ENCODE data around the gene KCNQ1. TPM values are rescaled to one million over a fixed set of nuclear protein-coding genes. Genes with fewer than 3 reads are reported as not detected.

The KCNQ1 gene
- total RNA-seq, 1 donor from 2014 or later = 6.4 TPM

DNA sequence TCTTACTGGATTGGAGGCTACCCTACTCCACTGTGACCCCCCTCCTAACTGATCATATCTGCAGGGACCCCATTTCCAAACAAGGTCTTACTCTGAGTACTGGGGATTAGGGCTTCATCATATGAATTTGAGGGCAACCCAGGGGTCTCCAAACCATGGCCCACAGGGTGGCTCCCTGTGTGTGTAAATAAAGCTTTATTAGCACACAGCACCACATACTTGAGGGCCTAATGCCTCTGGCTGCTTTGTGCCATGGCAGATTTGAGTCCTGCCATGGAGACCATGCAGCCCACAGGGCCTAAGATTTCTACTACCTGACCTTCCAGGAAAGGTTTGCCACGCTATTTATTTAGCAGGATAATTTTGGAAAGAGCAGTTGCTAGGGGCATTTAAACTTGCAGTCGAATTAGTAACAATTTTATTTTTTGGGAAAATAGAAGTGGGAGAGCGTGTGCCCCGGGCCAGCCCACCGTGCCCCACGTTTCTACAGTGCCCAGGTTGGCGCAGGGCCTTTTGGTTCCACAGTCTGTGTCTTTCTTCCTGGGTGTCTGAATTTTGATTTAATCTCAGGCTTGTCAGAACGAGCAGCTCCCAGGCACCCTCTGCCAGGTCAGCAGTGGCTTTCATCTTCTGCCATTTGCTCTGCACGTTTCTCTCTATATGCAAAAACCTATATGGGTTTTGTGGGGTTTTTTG, 92.3 kb downstream of the KCNQ1 start:
- no peak for DNase-seq
- Mint-ChIP-seq H3K9me3 (no peaks in the 10 kb centered on the region), H3K4me1 (peaks cover 7% of the 10 kb centered on the region), H3K36me3 (ENCODE audit: low read depth) (no peaks in the 10 kb centered on the region), H3K27ac (no peak overlapping the region), H3K4me3 (no peak overlapping the region), H3K27me3 (peaks cover 1% of the 10 kb centered on the region)
- intact Hi-C loops (cut with micrococcal nuclease) = loop anchor here (10.0 kb wide), 1 partner anchor 232 kb away; the partner anchor contains the start of genes C11orf21 and TSPAN32

DNA sequence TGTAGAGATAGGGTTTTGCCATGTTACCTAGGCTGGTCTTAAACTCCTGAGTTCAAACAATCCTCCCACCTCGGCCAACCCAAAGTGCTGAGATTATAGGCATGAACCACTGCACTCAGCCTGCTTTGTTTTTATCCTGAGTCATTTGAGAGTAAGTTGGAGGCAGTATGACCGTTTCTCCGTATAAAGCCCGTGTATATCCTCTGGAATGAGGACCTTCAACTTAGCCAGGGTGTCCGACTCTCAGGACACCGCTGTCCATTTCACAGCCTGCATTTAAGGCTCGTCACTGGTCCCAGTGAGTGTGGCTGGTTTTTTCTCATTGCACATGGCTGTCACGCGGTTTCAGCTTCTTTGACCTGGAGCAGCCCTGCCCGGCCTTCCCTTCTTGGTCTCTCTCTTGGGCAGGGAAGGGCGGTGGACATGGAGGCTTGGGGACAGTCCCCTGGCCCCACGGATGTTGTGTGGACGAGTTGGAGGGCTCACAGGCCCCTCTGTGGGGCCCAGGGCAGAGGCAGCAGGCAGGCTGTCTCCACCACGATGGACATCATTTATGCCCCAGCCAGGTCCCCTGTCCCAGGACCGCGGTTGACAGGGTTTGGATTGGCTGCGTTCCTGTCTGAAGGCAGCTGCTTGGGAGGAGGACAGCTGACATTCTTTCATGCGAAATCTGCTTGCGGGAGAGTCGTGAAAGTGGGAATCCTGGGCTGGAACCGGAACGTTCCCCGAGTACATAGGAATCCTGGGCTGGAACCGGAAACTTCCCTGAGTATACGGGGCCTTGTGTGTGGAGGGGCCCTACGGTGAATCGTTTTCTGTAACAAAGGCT, 93.3 kb downstream of the KCNQ1 start:
- H3K27me3 Mint-ChIP-seq = no peaks in the 10 kb centered on the region
- H3K4me1 Mint-ChIP-seq = peaks cover 5% of the 10 kb centered on the region
- no peaks in the 10 kb centered on the region for H3K36me3 Mint-ChIP-seq (ENCODE audit: low read depth)
- H3K27ac Mint-ChIP-seq = no peak overlapping the region
- DNase-seq = no peak
- no peak overlapping the region for H3K4me3 Mint-ChIP-seq
- H3K9me3 Mint-ChIP-seq = no peaks in the 10 kb centered on the region
- intact Hi-C loops (cut with micrococcal nuclease) = loop anchor here (10.0 kb wide), 1 partner anchor 233 kb away; the partner anchor contains the start of genes C11orf21 and TSPAN32

DNA sequence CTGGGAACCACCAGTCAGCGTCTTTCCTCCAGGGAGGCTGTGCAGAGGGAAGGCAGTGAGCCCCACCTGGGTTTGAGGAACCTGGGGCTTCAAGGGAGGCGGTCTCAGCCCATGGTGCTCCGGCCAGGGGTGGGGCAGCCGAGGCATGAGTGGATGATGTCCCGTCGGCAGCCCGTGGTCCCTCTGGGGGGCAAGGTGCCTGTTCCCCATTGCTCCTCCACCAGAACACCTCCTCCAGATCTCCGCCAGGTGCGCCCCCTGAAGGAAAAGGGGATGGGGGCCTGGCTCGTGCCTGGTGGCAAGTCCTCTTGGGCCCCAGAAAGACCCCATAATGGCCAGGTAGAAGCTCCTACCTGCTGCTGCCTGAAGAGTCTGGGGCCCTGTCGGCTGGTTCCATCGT, 94.1 kb downstream of the KCNQ1 start:
- Mint-ChIP-seq H3K4me1 (peaks cover 3% of the 10 kb centered on the region), H3K9me3 (no peaks in the 10 kb centered on the region), H3K27ac (no peak overlapping the region), H3K27me3 (no peaks in the 10 kb centered on the region), H3K4me3 (no peak overlapping the region), H3K36me3 (ENCODE audit: low read depth) (no peaks in the 10 kb centered on the region)
- no peak for DNase-seq
- intact Hi-C loops (cut with micrococcal nuclease) = loop anchor here (10.0 kb wide), 1 partner anchor 234 kb away; the partner anchor contains the start of genes C11orf21 and TSPAN32

DNA sequence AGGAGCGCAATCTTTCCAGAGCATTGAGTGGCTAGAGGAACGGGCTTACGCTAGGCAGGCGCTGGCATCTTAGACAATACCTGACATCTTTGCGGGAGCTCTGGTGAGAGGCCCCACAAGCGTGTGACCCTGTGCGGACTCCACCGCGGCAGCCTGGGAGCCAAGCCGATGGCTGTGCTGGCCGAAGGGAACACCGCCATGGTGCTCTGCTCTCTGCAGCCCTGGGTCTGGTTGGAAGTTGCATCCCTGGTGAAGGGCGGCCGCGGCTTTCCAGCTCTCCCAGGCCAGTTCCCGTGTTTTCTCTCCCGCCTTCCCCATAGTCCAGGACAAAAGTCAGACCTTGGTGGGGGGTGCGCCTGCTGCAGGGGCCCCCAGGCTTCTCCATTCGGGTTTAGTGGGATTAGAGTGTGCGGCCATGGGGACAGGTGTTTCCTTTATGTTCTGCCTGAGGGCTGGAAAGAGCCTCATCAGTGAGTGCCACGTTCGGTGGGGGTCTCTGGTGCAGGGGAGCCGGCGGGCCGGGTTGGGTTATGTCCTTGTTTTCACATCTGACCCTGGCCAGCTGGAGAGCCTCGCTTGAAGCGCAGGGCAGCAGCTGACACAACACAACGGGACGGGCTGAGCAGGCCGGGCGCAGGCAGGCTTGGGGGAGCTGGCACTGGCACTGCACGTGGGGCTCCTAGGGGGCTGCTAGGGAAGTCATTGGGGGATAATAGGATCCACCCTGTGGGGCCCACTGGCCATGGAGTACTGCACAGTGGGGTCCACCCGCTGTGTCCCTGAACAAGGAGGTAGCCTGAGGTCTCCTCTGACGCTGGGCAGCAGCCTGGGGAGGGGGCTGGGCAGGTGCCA, 94.8 kb downstream of the KCNQ1 start:
- peaks cover 3% of the 10 kb centered on the region for H3K4me1 Mint-ChIP-seq
- H3K27me3 Mint-ChIP-seq = no peaks in the 10 kb centered on the region
- H3K36me3 Mint-ChIP-seq (ENCODE audit: low read depth) = no peaks in the 10 kb centered on the region
- intact Hi-C loops (cut with micrococcal nuclease) = loop anchor here (10.0 kb wide), 1 partner anchor 235 kb away; the partner anchor contains the start of genes C11orf21 and TSPAN32
- no peaks in the 10 kb centered on the region for H3K9me3 Mint-ChIP-seq
- H3K27ac Mint-ChIP-seq = no peak overlapping the region
- no peak overlapping the region for H3K4me3 Mint-ChIP-seq
- DNase-seq = no peak

DNA sequence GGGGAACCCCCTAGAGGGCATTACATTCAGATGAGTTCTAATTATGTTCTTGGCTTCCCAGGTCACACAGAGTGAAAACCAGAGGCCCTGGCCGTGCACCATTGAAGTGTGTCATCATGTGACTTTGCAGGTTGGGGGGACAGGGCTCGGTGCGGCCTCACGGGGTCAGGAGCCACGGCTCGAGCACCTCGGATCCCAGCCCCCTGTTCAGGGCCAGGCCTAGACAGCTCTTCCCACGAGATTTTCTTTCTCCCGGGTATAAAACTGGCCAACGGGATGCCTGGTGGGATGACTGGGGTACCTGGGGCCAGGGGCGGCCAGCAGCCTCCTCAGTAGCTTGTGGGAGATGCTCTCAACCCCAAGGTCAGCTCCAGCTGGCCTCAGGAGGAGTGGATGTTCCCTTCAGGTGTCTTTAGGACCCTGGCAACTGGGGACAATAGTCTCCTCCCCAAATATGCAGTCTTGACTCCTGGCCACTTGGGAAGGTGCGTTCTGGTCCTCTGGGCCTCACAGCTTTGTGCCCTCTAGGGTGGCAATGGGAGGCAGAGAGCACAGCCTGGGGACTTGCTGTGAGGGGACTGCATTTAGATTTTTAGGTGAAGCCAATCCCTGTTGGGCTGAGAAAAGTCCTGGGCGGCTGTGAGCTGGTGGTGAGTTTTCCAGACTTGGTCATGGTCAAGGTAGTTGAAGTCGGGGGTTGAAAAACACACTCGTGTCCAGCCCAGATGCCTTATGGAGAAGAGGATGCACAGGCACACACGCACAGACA, 95.6 kb downstream of the KCNQ1 start:
- DNase-seq = no peak
- H3K36me3 Mint-ChIP-seq (ENCODE audit: low read depth) = no peaks in the 10 kb centered on the region
- H3K4me3 Mint-ChIP-seq = no peak overlapping the region
- intact Hi-C loops (cut with micrococcal nuclease) = no loop called here
- H3K27me3 Mint-ChIP-seq = peaks cover 2% of the 10 kb centered on the region
- H3K9me3 Mint-ChIP-seq = no peaks in the 10 kb centered on the region
- H3K4me1 Mint-ChIP-seq = peaks cover 3% of the 10 kb centered on the region
- no peak overlapping the region for H3K27ac Mint-ChIP-seq

DNA sequence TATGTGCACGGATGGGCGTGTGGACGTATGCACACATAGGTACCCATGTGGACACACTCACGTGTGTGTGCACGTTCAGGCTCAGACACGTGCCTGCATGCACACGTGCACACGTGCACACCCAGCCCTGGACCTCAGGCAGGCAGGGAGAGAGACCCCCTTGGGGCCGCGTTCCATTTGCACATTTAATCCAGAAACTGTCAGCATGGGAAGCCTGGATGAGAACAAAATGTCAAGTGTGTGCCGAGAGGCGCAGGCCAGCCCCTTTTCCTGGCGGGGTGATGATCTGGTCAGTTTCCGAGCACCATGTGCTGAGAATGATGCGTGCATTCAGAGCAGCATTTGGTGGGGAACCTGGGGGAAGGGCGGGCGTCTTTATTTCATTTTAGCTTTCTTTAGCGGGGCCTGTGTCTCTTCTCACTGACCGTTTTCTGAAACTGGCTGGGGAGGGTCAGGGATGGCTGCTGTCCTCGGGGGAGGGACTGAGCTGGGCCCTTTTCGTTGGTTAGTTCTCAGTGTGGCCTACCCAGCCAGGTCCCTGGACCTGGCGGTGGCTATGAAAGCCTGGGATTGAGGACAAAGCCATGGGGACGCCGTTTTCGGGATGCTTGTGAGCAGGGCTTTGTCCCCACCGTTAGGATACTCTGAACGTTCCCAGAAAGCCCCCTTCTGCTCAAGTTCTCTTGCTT, 96.3 kb downstream of the KCNQ1 start:
- DNase-seq = no peak
- intact Hi-C loops (cut with micrococcal nuclease) = no loop called here
- H3K9me3 Mint-ChIP-seq = no peaks in the 10 kb centered on the region
- H3K36me3 Mint-ChIP-seq (ENCODE audit: low read depth) = no peaks in the 10 kb centered on the region
- H3K27me3 Mint-ChIP-seq = peaks cover 2% of the 10 kb centered on the region
- peaks cover 3% of the 10 kb centered on the region for H3K4me1 Mint-ChIP-seq
- H3K4me3 Mint-ChIP-seq = no peak overlapping the region
- no peak overlapping the region for H3K27ac Mint-ChIP-seq

DNA sequence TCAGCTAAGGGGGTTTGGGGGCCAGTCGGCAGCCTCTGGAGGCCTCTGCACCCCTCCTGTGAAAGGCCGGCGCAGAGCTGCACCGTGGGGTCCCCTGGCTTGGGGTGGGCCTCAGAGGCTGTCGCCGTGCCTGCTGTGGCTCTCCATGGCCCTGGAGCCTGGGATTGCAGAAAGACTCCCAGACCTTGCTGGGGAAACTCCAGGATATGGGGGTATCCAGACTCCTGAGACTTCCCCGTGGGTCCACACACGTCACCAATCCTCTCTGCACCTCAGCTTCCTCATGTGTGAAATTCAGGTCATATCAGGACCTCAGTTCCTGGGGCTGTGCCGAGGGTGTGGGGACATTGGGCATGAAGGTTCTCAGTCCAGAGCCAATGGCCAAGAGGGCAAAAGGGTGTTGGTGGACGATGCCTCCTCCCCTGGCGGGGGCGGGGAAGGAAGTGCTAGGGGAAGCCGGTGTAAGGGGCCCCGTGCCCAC, 97.1 kb downstream of the KCNQ1 start:
- Mint-ChIP-seq H3K4me3 (no peak overlapping the region), H3K27ac (no peak overlapping the region), H3K9me3 (no peaks in the 10 kb centered on the region), H3K4me1 (peaks cover 3% of the 10 kb centered on the region), H3K27me3 (peaks cover 4% of the 10 kb centered on the region), H3K36me3 (ENCODE audit: low read depth) (no peaks in the 10 kb centered on the region)
- DNase-seq = no peak
- intact Hi-C loops (cut with micrococcal nuclease) = no loop called here

DNA sequence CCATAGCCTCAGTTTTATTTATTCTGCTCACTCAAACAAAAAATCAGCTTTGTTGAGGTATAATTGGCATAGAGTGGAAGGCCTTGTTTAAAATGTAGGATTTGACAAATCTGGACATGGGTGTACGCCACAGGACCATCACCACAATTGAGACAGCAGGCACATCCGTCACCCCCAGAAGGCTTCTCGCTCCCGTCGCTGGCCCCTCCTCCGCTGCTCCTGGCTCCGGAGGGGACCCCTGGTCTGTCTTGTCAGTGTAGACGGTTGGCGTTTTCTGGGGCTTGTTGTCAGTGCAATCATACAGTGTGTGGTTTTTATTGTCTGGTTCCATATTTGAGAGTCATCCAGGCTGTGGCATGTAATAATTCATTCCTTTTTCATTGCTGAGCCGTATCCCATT, 97.6 kb downstream of the KCNQ1 start:
- H3K4me3 Mint-ChIP-seq = no peak overlapping the region
- no peak for DNase-seq
- no peak overlapping the region for H3K27ac Mint-ChIP-seq
- intact Hi-C loops (cut with micrococcal nuclease) = no loop called here
- no peaks in the 10 kb centered on the region for H3K36me3 Mint-ChIP-seq (ENCODE audit: low read depth)
- peaks cover 4% of the 10 kb centered on the region for H3K27me3 Mint-ChIP-seq
- H3K4me1 Mint-ChIP-seq = peaks cover 3% of the 10 kb centered on the region
- H3K9me3 Mint-ChIP-seq = no peaks in the 10 kb centered on the region

DNA sequence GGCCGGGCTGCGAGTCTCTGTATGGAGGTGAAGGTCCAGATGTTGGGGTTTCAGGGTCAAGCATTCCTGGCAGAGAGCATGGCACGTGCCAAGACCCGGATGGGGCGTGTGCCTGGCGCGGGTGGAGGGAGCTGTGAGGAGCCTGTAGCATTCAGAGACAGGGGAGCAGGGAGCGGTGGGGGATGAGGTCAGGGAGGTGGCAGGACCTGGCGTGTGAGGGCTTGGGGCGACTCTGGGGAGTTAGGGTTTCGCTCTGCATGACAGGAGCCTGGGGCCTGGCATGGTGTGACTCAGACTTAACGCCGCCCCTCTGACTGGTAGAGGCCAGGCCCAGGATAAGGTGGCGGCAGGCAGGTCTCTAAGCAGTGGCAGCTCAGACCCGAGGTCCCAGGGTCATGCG, 103.0 kb downstream of the KCNQ1 start:
- H3K4me3 Mint-ChIP-seq = no peak overlapping the region
- peaks cover 4% of the 10 kb centered on the region for H3K27me3 Mint-ChIP-seq
- H3K9me3 Mint-ChIP-seq = no peaks in the 10 kb centered on the region
- no peaks in the 10 kb centered on the region for H3K36me3 Mint-ChIP-seq (ENCODE audit: low read depth)
- no peak overlapping the region for H3K27ac Mint-ChIP-seq
- DNase-seq = no peak
- H3K4me1 Mint-ChIP-seq = peaks cover 2% of the 10 kb centered on the region
- intact Hi-C loops (cut with micrococcal nuclease) = no loop called here

DNA sequence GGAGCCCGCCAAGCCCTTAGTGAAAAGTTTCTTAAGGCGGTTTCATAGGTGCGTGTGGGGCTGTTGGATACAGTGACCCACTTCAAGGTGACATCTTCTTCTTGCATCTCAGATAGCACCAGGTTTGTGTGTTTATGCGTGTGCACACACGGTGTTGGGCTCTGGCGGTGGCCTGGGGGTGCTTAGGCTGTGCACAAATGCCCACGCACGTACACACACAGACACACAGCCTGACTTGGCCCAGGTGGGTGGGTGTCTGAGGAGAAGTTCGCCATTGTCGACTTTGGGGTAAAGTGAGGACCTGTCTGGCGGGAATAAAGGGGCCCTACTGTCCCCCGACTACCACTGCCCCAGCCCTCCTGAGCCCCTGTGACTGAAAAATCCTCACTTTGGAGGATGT, 103.8 kb downstream of the KCNQ1 start:
- Mint-ChIP-seq H3K27me3 (peaks cover 4% of the 10 kb centered on the region), H3K27ac (no peak overlapping the region), H3K4me1 (peaks cover 2% of the 10 kb centered on the region), H3K9me3 (no peaks in the 10 kb centered on the region), H3K4me3 (no peak overlapping the region), H3K36me3 (ENCODE audit: low read depth) (no peaks in the 10 kb centered on the region)
- no peak for DNase-seq
- intact Hi-C loops (cut with micrococcal nuclease) = no loop called here

DNA sequence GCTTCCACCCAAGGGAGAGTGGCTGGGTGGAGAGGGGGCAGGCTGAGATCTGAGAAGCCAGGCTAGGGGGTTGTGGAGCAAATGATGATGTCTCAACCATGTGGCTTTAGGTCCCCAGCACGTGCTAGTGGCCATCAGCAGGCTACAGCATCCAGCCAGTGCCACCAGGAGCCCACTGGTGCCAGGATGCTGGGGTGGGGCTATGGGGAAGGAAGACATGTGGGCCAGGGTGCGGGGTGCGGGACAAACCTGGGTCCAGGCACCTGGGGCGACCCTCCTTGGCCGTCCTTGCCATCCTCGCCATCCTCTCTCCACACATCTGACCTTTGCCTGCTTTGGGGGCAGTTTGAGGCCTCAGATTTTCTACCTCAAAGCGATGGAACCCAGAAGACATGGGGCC, 104.3 kb downstream of the KCNQ1 start:
- no peak overlapping the region for H3K4me3 Mint-ChIP-seq
- H3K27me3 Mint-ChIP-seq = peaks cover 4% of the 10 kb centered on the region
- H3K4me1 Mint-ChIP-seq = peaks cover 2% of the 10 kb centered on the region
- DNase-seq = no peak
- H3K27ac Mint-ChIP-seq = no peak overlapping the region
- H3K9me3 Mint-ChIP-seq = no peaks in the 10 kb centered on the region
- intact Hi-C loops (cut with micrococcal nuclease) = no loop called here
- H3K36me3 Mint-ChIP-seq (ENCODE audit: low read depth) = no peaks in the 10 kb centered on the region

DNA sequence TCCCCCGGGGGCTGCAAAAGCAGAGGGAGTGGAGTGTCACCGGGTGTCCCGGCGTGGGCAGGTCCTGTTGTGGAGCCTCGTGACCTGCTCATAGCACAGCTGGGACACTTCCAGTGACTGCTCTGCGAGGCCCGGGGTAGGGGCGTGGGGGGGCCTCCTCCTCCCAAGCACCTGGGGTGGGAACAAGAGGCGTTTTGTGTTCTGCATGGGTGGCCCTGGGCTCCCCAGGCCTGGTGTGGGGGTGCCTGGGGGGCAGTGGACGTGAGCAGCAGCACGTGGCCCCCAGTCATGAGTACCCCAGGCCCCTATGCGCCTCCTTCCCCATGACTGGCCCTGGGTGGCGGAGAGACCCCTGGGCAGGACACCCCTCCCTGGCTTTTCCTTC, 104.7 kb downstream of the KCNQ1 start:
- Mint-ChIP-seq H3K27ac (no peak overlapping the region), H3K9me3 (no peaks in the 10 kb centered on the region), H3K4me3 (no peak overlapping the region), H3K36me3 (ENCODE audit: low read depth) (no peaks in the 10 kb centered on the region), H3K4me1 (peaks cover 2% of the 10 kb centered on the region), H3K27me3 (peaks cover 4% of the 10 kb centered on the region)
- intact Hi-C loops (cut with micrococcal nuclease) = no loop called here
- DNase-seq = no peak
